ENCODE results near the gene EIF4EBP3.
A peak's percentile ranks its signal among the peaks of the same experiment; 100 is the strongest.

Gene EIF4EBP3

DNA sequence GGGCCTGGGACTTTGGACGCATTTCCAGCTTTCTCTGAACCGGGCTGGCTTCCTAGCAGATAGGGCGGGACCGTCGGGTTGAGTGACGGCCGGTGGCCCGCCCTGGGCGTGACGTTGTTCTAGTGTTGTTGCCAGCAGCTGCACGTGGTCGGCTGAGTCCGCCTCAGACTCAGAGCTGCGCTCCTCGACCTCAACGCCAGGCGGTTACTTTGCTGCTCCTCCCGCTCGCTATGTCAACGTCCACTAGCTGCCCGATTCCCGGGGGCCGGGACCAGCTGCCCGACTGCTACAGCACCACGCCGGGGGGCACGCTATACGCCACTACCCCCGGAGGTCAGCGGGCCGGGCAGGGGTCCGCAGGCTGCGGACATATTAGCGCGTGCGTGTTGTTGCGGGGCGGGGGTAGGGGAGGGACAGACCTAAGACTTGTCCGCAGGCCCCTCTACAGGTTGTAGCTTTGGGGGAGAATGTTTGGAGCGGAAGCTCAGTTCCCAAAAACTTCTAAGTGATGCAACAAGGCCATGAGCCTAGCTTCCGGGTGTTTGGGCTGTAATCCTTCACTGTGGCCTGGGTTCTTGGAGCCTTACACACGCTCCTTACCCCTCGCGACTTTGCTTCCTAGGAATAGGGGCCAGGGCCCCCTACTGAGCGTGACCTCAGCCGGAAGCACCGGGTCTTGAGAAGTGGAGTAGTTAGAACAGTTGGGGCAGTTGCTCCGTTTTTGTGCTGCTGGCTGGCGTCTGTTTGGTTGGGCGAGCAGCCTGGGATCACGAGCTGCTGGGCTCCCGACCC is at the start of gene EIF4EBP3:
Gene EIF4EBP3 (plus strand): TSS at position 155 of the 792 bp plus-strand sequence. CDS start 76 bp downstream, at position 231.
- H3K9ac ChIP-seq (ENCODE audit: low read length) = peak within 1 kb of the TSS; percentile 16
- peak within 1 kb of the TSS; percentile 65 for H3K4me3 ChIP-seq (ENCODE audit: low read length)
- peak within 1 kb of the TSS; percentile 93 for H3K27ac ChIP-seq (ENCODE audit: low read depth, low read length)
- peaks cover 20% of the 10 kb centered on the region for H3K36me3 ChIP-seq (ENCODE audit: control insufficient read depth, insufficient read depth, low read length)
- no peaks in the 10 kb centered on the region for H3K27me3 ChIP-seq (ENCODE audit: control insufficient read depth, insufficient read depth, low read length)
- H3K4me1 ChIP-seq (ENCODE audit: control insufficient read depth, insufficient read depth, low read length) = peaks cover 36% of the 10 kb centered on the region

DNA sequence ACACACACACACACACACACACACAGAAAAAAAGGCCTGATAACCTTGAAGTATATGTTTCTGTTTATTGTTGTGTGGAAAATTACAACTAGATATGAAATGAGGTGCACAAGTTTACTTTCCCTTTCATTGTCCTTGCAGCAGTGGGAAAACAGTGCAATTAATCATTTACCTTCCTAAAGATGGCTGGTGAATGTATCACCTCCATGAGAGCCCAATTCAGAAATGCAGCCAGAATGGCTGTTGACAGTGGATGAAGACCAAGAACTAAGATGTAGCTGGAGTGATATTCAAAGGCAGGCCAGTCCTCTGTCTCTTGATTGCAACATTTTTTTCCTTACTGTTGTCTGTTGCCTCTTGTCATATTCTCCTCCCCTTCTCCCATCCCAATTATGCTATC is 49.6 kb upstream of the EIF4EBP3 start:
- H3K9ac ChIP-seq (ENCODE audit: low read length) = no peak overlapping the region
- H3K4me1 ChIP-seq (ENCODE audit: control insufficient read depth, insufficient read depth, low read length) = no peaks in the 10 kb centered on the region
- H3K4me3 ChIP-seq (ENCODE audit: low read length) = no peak overlapping the region
- peaks cover 5% of the 10 kb centered on the region for H3K36me3 ChIP-seq (ENCODE audit: control insufficient read depth, insufficient read depth, low read length)
- H3K27me3 ChIP-seq (ENCODE audit: control insufficient read depth, insufficient read depth, low read length) = no peaks in the 10 kb centered on the region
- no peak overlapping the region for H3K27ac ChIP-seq (ENCODE audit: low read depth, low read length)

DNA sequence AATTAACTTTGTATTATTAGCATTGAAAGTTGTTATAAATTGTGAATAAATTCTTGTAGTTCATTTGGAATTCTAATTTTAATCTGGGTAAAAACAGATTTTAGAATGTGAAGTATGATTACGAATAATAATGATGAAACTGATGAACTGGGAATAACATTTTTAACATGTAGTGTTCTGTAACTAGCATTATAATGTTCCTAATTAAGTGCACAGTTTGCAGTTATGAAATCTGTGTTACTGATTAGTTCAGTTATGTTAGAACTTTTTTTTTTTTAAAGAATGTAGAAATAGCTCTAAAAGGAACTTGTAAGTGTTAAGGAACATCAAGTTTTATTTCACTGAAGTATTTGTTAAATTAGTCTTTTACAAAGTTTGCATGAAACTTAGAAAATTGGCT is 48.9 kb upstream of the EIF4EBP3 start:
- no peak overlapping the region for H3K9ac ChIP-seq (ENCODE audit: low read length)
- no peaks in the 10 kb centered on the region for H3K27me3 ChIP-seq (ENCODE audit: control insufficient read depth, insufficient read depth, low read length)
- no peaks in the 10 kb centered on the region for H3K4me1 ChIP-seq (ENCODE audit: control insufficient read depth, insufficient read depth, low read length)
- H3K36me3 ChIP-seq (ENCODE audit: control insufficient read depth, insufficient read depth, low read length) = peaks cover 5% of the 10 kb centered on the region
- no peak overlapping the region for H3K4me3 ChIP-seq (ENCODE audit: low read length)
- no peak overlapping the region for H3K27ac ChIP-seq (ENCODE audit: low read depth, low read length)

DNA sequence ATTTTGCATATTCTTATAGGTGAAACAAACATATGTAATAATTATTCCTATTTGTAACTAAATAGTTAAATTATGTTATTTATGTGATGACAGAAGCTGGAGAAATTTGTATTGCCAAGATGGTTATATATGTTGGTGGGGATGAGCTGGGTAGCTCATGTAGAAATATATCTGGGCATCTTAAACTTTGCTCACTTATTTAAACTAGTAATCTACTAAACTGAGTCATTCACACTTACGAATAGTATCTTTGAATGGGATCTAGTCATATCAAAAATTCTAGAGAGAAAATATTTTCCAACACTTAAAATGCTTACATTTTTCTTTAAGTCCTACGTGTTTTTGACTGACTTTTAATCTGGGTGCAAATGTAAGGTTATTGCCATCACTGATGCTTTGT is 44.6 kb upstream of the EIF4EBP3 start:
- H3K27ac ChIP-seq (ENCODE audit: low read depth, low read length) = no peak overlapping the region
- no peak overlapping the region for H3K9ac ChIP-seq (ENCODE audit: low read length)
- no peak overlapping the region for H3K4me3 ChIP-seq (ENCODE audit: low read length)
- H3K36me3 ChIP-seq (ENCODE audit: control insufficient read depth, insufficient read depth, low read length) = peaks cover 12% of the 10 kb centered on the region
- H3K27me3 ChIP-seq (ENCODE audit: control insufficient read depth, insufficient read depth, low read length) = no peaks in the 10 kb centered on the region
- H3K4me1 ChIP-seq (ENCODE audit: control insufficient read depth, insufficient read depth, low read length) = no peaks in the 10 kb centered on the region

DNA sequence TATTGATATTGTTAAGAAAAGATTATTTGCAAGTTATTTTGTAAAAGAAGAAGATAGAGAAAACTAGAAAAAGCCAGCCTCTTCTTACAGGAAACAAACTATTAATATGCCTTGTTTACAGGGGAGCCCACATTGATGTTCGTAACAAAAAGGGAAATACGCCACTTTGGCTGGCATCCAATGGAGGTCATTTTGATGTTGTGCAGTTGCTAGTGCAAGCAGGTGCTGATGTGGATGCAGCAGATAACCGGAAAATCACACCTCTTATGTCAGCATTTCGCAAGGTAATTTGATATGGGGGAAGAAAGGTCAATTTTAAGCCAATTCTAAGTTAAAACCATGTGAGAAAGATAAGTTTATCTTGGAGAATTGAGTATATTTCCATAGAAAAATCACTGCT is 37.6 kb upstream of the EIF4EBP3 start:
- H3K9ac ChIP-seq (ENCODE audit: low read length) = no peak overlapping the region
- H3K27me3 ChIP-seq (ENCODE audit: control insufficient read depth, insufficient read depth, low read length) = no peaks in the 10 kb centered on the region
- H3K36me3 ChIP-seq (ENCODE audit: control insufficient read depth, insufficient read depth, low read length) = peaks cover 26% of the 10 kb centered on the region
- H3K4me1 ChIP-seq (ENCODE audit: control insufficient read depth, insufficient read depth, low read length) = no peaks in the 10 kb centered on the region
- no peak overlapping the region for H3K4me3 ChIP-seq (ENCODE audit: low read length)
- no peak overlapping the region for H3K27ac ChIP-seq (ENCODE audit: low read depth, low read length)

DNA sequence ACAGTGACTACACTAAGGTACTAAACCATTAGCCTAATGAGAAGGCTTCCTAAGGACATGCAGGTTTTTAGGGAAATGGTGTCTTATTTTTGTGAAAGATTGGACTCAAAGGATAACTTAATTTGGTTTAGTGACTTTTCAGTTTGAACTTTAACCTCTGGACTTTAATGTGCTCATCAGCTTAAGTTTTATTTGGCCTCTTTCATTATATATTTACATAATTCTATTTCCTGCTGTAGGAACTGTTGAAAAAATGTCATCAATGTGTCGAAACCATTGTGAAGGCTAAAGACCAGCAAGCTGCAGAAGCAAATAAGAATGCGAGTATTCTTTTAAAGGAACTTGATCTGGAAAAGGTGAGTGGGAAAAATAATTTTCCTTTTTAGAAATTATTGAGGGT is 34.3 kb upstream of the EIF4EBP3 start:
- no peak overlapping the region for H3K27ac ChIP-seq (ENCODE audit: low read depth, low read length)
- no peaks in the 10 kb centered on the region for H3K27me3 ChIP-seq (ENCODE audit: control insufficient read depth, insufficient read depth, low read length)
- H3K36me3 ChIP-seq (ENCODE audit: control insufficient read depth, insufficient read depth, low read length) = peaks cover 14% of the 10 kb centered on the region
- H3K4me3 ChIP-seq (ENCODE audit: low read length) = no peak overlapping the region
- no peaks in the 10 kb centered on the region for H3K4me1 ChIP-seq (ENCODE audit: control insufficient read depth, insufficient read depth, low read length)
- H3K9ac ChIP-seq (ENCODE audit: low read length) = no peak overlapping the region

DNA sequence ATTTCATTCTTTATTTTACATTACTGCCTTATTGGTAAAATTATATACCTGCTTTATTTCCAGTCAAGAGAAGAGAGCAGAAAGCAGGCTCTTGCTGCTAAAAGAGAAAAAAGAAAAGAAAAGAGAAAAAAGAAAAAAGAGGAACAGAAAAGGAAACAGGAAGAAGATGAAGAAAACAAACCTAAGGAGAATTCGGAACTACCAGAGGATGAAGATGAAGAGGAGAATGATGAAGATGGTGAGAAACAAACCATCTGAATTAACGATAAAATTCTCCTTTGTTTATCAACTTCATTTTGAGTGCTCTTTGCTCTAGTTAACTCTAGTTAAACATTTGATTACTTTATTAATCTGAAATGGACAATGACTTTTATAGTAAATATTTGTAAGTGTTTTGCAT is 23.5 kb upstream of the EIF4EBP3 start:
- no peak overlapping the region for H3K9ac ChIP-seq (ENCODE audit: low read length)
- no peaks in the 10 kb centered on the region for H3K27me3 ChIP-seq (ENCODE audit: control insufficient read depth, insufficient read depth, low read length)
- H3K27ac ChIP-seq (ENCODE audit: low read depth, low read length) = no peak overlapping the region
- H3K36me3 ChIP-seq (ENCODE audit: control insufficient read depth, insufficient read depth, low read length) = peaks cover 17% of the 10 kb centered on the region
- H3K4me1 ChIP-seq (ENCODE audit: control insufficient read depth, insufficient read depth, low read length) = no peaks in the 10 kb centered on the region
- H3K4me3 ChIP-seq (ENCODE audit: low read length) = no peak overlapping the region

DNA sequence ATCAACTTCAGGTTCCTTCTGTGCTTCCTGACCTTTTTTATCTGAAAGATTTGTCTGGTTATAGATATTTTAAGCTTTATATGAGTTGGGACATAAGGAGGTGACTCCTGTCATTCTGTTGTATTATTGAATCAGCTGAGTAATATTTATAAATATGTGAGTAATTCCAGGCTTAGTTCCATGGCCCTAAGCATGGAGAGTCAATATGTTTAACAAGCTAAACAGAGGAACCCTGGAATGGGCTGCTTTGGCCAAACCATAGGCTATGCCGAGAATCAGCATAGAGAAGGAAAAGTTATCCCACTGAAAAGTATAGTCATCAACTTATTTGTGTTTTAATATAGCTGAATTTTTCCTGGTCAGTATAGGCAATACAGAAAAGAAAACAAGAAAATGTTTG is 7.2 kb upstream of the EIF4EBP3 start:
- H3K27me3 ChIP-seq (ENCODE audit: control insufficient read depth, insufficient read depth, low read length) = no peaks in the 10 kb centered on the region
- no peak overlapping the region for H3K4me3 ChIP-seq (ENCODE audit: low read length)

DNA sequence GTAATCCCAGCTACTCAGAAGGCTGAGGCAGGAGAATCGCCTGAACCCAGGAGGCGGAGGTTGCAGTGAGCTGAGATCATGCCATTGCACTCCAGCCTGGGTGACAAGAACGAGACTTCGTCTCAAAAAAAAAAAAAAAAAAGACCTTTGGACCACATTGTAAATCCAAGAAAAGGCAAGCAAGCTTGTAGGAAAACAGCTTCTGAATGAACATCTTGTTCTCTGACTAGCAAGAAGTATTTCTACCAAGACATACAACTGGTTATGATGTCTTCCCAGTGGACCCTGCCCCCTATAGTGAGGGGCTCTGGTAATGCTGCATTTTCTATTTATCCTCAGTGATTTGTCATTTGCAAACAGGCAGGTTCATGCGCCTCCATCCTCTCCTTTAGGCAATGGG is 4.5 kb upstream of the EIF4EBP3 start:
- Histone ChIP-seq H3K27me3 (ENCODE audit: control insufficient read depth, insufficient read depth, low read length) (no peaks in the 10 kb centered on the region), H3K4me1 (ENCODE audit: control insufficient read depth, insufficient read depth, low read length) (peaks cover 10% of the 10 kb centered on the region), H3K4me3 (ENCODE audit: low read length) (no peak overlapping the region), H3K36me3 (ENCODE audit: control insufficient read depth, insufficient read depth, low read length) (peaks cover 5% of the 10 kb centered on the region), H3K27ac (ENCODE audit: low read depth, low read length) (no peak overlapping the region), H3K9ac (ENCODE audit: low read length) (no peak overlapping the region)

More for the DNA sequence above, 7.2 kb upstream of the EIF4EBP3 start:
- no peak overlapping the region for H3K27ac ChIP-seq (ENCODE audit: low read depth, low read length)
- no peaks in the 10 kb centered on the region for H3K4me1 ChIP-seq (ENCODE audit: control insufficient read depth, insufficient read depth, low read length)
- no peak overlapping the region for H3K9ac ChIP-seq (ENCODE audit: low read length)
- peaks cover 7% of the 10 kb centered on the region for H3K36me3 ChIP-seq (ENCODE audit: control insufficient read depth, insufficient read depth, low read length)

DNA sequence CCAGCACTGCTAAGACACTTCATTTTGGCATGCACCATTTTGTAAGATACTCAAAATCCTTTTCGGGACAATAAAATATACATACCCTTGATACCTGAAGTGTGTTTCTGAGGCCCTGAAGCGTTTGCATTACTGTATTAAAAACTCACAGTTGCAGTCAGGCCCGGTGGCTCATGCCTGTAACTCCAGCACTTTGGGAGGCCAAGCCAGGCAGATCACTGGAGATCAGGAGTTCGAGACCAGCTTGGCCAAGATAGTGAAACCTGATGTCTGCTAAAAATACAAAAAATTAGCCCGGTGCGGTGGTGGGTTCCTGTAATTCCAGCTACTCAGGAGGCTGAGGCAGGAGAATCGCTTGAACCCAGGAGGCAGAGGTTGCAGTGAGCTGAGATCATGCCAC is 2.5 kb upstream of the EIF4EBP3 start:
- H3K4me3 ChIP-seq (ENCODE audit: low read length) = no peak overlapping the region
- H3K9ac ChIP-seq (ENCODE audit: low read length) = no peak overlapping the region
- peaks cover 29% of the 10 kb centered on the region for H3K4me1 ChIP-seq (ENCODE audit: control insufficient read depth, insufficient read depth, low read length)
- no peaks in the 10 kb centered on the region for H3K27me3 ChIP-seq (ENCODE audit: control insufficient read depth, insufficient read depth, low read length)
- H3K27ac ChIP-seq (ENCODE audit: low read depth, low read length) = no peak overlapping the region
- peaks cover 6% of the 10 kb centered on the region for H3K36me3 ChIP-seq (ENCODE audit: control insufficient read depth, insufficient read depth, low read length)

DNA sequence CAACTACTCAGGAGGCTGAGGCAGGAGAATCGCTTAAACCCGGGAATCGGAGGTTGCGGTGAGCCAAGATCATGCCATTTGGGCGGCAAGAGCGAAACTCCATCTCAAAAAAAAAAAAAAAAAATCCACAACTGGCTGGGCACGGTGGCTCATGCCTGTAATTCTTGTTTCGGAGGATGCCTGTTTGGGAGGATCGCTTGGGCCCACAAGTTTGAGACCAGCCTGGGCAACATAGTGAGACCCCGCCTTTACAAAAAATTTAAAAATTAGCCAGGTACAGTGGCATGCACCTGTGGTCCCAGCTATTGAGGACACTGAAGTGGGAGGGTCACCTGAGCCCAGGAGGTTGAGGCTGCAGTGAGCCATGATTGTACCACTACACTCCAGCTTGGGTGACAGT is 1.9 kb upstream of the EIF4EBP3 start:
- Histone ChIP-seq H3K4me3 (ENCODE audit: low read length) (no peak overlapping the region), H3K36me3 (ENCODE audit: control insufficient read depth, insufficient read depth, low read length) (peaks cover 12% of the 10 kb centered on the region), H3K27ac (ENCODE audit: low read depth, low read length) (no peak overlapping the region), H3K4me1 (ENCODE audit: control insufficient read depth, insufficient read depth, low read length) (peaks cover 35% of the 10 kb centered on the region), H3K27me3 (ENCODE audit: control insufficient read depth, insufficient read depth, low read length) (no peaks in the 10 kb centered on the region), H3K9ac (ENCODE audit: low read length) (no peak overlapping the region)

DNA sequence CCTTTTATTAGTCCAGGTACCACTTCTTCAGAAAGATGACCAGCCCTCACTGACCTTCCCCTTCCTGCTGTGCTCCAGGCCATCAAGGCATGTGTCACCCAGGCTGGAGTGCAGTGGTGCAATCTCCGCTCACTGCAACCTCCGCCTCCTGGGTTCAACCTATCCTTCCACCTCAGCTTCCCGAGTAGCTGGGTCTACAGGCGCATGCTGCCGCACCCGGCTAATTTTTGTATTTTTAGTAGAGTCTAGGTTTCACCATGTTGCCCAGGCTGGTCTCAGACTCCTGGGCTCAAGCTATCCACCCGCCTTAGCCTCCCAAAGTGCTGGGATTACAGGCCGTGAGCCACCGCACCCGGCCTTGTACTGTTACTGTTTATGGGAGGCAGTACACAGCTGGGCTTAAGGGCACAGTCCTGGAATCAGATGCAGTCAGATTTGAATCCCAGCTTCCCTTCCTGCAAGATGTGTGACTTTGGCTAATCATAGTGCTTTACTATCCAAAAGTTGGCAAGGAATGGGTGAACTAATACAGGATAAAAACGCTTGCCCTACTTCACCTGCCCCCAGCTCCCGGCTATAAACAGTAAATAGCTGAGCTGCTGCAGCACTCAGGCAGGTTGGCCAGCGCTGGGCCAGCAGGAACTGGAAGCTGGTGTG is 483 bp upstream of the EIF4EBP3 start:
- no peaks in the 10 kb centered on the region for H3K27me3 ChIP-seq (ENCODE audit: control insufficient read depth, insufficient read depth, low read length)
- peaks cover 36% of the 10 kb centered on the region for H3K4me1 ChIP-seq (ENCODE audit: control insufficient read depth, insufficient read depth, low read length)
- peak overlapping the region; percentile 65 for H3K4me3 ChIP-seq (ENCODE audit: low read length)
- no peak overlapping the region for H3K9ac ChIP-seq (ENCODE audit: low read length)
- H3K27ac ChIP-seq (ENCODE audit: low read depth, low read length) = peak overlapping the region; percentile 76
- H3K36me3 ChIP-seq (ENCODE audit: control insufficient read depth, insufficient read depth, low read length) = peaks cover 19% of the 10 kb centered on the region

DNA sequence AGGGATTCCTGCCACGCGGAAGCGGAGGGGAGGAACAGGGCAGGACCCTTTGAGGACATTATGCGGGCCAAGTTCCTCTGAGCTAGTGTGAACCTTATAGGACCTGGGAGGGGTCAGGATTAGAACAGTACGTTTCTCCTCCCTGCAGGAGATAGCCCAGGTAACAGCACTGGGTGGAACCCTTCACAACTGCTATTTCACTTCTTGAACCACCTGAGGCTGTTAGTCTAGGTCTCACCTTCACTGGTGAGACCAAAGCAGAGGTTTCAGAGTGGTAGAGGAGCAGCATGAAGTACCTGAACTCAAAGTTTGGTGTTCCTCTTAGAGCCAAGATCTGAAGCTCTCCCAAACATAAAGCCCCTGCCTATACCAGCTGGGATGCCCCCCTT is 832 bp downstream of the EIF4EBP3 start:
- H3K9ac ChIP-seq (ENCODE audit: low read length) = peak overlapping the region; percentile 16
- H3K4me1 ChIP-seq (ENCODE audit: control insufficient read depth, insufficient read depth, low read length) = peaks cover 36% of the 10 kb centered on the region
- peak overlapping the region; percentile 65 for H3K4me3 ChIP-seq (ENCODE audit: low read length)
- H3K36me3 ChIP-seq (ENCODE audit: control insufficient read depth, insufficient read depth, low read length) = peaks cover 20% of the 10 kb centered on the region
- peak overlapping the region; percentile 93 for H3K27ac ChIP-seq (ENCODE audit: low read depth, low read length)
- H3K27me3 ChIP-seq (ENCODE audit: control insufficient read depth, insufficient read depth, low read length) = no peaks in the 10 kb centered on the region

Data from rectal smooth muscle tissue (tissue), 1 donor.